Esophagus mucosa (tissue), 1 donor: ENCODE data around the gene NPAS2. TPM values are rescaled to one million over a fixed set of nuclear protein-coding genes. Genes with fewer than 3 reads are reported as not detected.

ENCODE experiments used
- ATAC-seq: fragments of 200-7000 bp; cut with Tn5 transposase; one replicate; pipeline ENCODE4 v1.9.1; 2020
- total RNA-seq: library from RNA; stranded (reverse); gene quantifications from one replicate; pipeline ENCODE4 v1.2.4, GENCODE V29; 2023
- donor health status: DM: yes; HTN: yes; CAD: no.

Gene NPAS2
- total RNA-seq, 1 donor from 2014 or later: 63.6 TPM

DNA sequence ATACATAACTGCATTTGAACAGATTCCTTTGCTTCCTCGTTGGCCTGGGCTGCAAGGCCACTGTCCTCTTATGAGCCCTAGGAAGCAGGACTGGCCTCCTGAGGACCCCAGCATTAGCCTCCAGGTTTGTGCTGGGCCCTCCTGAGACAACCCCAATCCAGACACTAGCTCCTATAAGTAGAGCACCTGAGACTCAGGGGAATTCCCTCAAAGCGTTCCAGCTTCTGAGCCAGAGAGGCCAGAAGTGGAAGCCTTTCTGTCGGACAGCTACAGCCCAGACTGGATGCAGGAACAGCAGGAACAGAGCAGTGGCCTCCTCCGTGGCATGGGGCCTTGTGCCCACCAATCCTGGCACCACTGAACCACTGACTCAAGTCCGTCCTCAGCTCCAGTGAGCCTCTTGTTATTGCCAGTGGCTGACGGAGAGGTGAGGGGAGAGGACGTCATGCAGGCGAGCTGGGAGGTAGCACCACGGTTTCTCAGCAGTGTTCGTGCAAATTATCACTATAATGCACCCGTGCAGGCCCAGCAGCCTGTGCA, 67.2 kb downstream of the NPAS2 start:
- no peak for ATAC-seq

DNA sequence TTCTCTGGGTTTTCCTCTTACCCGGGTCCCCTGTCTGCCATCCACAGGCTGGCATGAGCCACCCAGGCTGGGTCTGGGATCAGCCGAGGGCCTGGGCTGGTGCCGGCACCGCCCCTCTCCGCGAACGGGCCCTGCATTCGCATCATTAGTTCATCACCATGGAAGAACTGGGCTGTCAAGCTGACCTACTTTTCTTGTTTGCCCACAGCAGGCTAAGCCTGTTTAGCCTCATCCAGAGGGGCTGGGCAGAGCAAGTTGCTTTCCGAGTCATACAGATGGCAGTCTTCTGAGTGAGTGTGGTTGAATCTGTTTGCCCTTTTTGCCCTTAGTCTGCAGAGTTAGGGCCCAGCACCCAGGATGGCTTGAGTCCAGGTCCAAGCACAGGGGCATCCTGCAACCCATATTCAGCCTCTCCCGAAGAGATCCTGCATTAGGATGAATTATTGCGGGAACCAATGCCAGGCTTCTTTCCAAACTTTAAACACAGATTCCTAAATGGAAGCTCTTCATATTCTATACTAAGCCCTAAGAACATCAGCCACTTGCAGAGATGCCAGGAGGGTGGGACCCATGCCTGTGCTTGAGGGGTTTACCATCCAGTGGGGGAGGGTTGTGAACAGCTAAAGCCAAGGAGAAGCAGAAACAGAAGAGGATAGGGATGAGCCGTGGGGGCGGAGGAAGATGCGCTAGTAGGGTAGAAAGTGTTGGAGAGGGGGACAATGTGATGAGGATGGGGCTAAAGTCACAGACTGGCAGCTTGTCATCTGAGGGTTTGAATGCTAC, 68.0 kb downstream of the NPAS2 start:
- ATAC-seq: peak; percentile 80

DNA sequence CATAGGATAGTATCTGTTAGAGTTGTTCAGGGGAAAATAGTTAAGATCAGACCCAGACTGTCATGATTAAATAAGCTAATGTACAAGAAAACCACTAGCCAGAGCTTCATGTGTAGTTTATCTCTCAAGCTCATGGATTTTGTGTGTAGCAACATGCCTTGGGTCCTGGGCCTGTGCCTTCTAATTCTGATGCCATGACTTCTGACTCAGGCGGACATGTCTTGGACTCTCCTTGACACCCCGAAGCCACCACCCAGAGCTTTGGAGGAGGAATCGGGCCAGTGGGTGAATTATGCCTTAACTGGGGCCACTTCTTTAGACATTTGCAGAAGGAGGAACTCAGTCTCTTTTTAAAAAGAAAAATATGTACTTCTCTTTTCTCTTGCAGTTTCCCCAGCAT, 68.7 kb downstream of the NPAS2 start:
- ATAC-seq: peak; percentile 68

DNA sequence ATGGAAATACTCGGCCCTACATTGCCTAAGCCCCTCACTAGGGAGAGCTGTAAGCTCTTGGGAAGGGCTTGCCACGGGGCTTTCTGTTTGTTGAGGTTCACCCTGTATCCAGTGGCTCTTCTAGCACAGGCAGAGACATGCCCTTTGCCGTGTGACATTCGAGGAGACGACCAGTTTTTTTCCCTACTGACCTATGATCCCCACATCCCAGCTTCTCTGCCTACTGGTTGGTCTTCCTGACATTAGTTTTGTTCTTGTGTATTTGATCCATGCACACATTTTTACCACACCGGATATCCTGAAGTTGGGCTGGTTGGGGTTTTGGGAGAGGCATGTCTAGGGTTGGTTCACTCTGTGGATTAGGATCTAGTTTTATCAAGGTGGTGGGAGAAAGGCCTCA, 69.3 kb downstream of the NPAS2 start:
- no peak for ATAC-seq

DNA sequence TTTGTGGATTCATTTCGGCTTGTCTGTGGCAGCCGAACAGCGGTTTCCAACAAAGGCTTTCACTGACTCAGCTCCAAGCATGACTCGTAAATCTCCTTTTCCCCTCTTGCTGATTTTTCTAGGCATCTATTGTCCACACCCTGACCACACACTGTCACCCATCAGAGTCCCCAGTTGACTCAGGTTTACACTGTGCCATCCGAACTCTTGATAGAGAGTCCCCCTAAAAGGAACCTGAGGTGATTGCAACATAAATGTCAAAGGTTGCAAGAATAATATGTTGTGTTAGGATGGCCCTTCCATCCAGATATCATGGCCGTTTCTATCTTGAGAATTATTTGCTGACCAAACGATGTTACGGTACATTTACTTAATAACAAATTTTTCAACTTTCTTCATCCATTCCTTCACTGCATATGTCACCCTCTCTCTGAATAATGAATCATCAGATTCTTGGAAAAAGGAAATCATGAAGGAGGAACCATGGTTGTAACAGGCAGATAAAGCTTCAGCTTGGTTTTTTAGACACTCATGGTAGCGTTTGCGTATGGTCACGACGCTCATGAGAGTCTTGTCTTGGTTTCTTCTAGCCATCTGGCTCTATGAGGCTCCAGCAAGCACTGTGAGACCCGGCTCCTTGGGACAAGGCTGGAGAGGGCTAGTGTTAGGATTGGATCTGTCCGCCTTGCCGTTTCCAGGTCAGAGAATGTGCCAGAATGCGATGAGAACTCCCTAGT, 72.1 kb downstream of the NPAS2 start:
- no peak for ATAC-seq

DNA sequence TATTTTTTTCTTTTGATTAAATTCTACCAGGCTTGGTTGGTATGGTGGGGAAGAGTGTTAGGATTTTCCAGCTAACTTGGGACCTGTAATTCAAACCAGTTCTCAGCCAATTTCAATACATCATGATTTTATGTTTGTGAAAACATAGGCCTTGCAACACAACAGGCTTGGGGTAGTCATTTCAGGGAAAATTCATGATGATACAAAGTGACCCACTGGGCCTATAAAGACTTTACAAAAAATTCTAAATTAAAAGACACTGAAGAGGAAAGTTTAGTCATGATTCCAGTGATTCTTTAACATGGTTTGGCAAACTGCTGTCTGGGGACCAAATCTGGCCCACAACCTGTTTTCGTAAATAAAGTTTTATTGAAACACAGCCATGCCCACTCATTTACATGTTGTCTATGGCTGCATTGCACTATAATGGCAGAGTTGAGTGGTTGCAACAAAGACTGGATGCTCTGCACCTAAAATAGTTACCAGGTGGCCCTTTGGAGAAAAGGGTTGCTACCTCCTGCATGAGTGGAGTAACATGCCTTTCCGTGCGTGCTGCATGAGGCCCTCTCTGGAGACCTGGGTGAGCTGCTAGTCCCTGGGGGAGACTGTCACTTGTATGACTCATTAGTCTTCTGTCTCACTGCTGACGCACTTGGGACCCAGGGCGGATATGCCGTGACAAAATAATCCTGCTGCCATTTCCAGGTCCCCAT, 73.6 kb downstream of the NPAS2 start:
- ATAC-seq: peak; percentile 57

GRCh38 chr2:100894105-100894795, 74.3 kb downstream of the NPAS2 start:
- no peak for ATAC-seq

DNA sequence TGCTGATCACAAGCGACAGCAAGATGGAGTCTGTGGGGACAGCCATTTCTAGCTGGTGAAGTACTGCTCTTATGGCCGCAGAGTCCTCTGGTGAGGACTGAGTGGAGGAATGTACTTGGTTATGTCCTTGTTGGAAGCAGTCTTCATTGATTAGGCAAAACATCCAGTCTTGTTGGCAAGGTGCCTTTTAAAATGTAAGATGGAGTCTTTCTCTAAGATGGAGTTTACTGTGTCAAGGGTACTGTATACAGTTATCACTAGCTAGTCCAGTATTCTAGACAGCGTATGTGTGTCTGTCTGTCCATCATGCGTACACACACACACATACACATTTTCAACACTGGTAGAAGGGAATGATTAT, 74.8 kb downstream of the NPAS2 start:
- ATAC-seq: no peak

DNA sequence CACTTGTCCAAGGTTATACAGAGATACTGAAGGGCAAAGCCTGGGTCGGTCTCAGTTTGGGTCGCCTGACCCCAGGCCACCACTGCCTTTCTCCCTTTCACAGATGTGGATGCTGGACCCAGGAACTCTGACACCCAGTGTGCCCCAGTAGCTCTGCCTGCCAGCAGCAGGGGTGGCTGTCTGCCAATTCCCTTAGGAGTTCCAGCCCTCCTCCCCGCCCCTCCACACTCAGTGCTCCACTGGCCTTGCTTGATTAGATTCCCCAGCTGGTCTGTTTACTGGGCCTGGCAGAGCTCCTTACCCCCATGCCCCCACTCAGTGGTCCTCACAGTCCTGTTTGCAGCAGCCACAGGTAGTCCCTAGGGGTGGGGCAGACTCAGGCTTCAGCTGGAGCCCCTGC, 75.5 kb downstream of the NPAS2 start:
- ATAC-seq: peak; percentile 16

GRCh38 chr2:100895934-100896685, 76.2 kb downstream of the NPAS2 start:
- ATAC-seq: peak; percentile 6

- no peak for ATAC-seq
Observed at GRCh38 chr2:100898035-100898665, 78.2 kb downstream of the NPAS2 start.

DNA sequence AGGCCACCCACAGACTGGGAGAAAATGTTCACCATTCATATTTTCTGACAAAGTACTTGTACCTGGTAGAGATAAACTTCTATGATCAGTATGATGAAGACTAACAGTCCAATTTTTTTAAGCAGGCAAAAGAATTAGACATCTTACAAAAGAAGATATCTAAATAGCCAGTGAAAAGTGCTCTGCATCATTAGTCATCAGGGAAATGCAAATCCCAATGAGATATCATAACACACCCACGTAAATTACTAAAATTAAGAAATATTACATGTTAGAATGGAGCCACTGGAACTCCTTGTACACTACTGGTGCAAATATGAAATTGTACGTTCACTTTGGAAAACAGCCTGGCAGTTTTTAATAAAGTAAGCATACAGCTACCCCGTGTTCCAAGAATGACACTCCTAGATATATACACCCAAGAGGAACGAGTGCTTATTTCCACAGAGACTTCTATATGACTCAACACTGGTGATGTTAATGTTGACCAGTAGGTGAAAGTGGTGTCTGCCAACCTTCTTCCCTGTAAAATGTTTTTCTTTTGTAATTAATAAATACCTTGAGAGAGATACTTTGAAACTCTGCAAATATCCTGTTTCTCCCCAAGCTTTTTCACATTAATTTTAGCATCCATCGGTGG, 80.3 kb downstream of the NPAS2 start:
- peak; percentile 56 for ATAC-seq

DNA sequence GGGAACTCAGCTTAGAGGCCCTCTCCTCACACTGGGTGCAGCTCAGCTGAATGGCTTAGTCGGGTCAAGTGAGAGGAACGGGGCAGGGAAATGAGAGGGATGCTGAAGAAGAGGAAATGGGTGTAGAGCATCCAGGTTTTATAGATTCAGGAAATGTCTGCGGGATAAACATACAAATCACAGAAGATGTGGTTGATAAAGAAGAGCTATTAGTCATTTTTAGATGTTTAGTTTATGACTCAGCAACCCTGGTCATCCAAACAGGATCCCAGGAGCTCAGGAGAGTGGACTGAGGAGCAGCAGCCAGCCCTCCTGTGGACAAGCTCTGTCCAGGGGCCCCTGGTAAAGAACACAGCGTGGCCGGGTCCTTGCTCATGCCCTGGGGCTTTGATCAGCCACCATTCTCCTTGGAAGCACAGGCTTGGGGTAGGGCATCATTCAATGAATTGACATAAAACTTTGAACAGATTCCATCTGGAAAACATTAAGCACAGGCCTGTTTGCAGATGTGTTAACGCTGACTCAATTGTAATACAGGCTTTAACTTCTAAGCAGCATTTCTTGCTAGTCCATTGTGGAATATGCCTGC, 83.0 kb downstream of the NPAS2 start:
- peak; percentile 55 for ATAC-seq

DNA sequence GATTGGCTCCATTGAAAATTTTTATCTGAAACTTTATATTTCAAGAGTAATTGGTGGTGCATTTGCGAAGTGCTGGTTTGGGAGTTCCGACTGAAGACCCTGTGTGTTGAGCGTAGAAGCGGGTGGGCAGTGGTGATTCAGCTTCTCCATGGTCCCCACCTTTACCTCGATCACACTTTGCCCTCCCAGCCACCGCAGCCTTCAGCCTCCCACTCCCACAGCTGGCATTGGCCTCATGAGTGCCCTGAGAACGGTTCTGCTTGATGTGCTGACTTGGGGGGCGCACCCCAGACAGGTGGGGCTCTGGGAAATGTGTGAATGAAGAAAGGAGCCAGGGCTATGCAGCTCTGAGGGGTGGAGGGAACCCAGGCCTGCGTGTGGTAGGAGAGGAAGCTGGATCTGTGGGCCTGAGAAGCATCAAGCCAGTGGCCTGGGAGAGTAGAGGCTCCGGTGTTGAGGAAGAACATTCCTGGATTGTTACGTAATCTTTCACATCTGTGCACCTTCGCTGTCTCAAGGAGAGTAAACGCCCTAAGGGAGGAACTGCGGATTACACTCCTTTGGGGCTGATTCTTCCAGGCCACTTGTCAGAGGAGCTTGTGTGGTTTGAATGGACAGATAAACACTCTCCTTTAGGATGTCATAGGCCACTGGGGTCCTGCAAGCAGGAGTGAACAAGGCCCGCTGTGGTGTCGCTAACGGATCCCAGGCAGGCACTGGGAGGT, 83.8 kb downstream of the NPAS2 start:
- ATAC-seq: peak; percentile 57

DNA sequence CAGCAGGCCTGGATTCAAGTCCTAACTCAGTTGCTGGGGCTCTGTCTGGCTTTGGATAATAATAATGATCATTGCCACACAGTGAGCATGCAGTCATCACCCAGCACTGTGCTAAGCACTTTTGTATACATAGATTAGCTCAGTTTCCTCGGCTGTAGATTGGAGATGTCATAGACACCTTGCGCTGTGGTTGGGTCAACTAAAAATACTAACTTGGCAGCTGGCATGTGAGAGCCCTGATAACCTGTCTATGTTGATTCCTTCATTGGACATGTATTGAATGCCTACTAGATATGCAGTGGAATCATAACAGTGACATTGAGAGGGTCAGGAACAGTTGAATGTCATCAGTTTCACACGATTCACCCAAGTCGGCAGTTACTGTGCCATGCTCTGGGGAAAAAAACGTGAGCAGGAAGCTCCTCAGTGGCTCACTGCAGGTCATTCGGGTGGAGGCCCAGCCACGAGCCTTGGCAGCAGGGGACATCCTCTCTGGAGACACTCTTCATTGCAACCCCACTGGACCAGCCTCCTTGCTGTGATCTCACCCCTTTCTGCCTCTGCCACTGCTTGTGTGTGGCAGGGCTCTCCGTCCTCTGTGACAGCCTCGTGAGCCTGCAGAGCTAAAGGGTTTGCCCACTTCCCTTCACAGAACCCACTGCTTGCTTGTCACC, 85.3 kb downstream of the NPAS2 start:
- no peak for ATAC-seq

DNA sequence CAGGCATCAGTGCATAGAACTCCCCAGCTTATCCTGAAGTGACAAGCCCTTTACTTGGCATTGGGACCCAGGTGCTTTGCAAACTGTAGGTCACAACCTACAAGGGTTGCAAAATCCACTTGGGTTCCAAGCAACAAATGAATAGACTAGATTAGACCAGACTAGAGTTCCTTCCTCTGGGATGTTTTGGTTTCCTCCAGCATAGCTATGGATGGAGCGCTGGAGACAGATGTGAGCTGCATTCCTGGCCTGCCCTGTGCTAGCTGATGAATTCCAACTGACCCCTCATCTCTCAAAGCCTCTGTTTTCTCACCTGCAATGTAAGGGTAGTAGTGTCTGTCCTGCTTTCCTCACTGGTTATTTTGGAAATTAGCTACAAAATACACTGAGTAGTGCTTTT, 86.2 kb downstream of the NPAS2 start:
- ATAC-seq: no peak

DNA sequence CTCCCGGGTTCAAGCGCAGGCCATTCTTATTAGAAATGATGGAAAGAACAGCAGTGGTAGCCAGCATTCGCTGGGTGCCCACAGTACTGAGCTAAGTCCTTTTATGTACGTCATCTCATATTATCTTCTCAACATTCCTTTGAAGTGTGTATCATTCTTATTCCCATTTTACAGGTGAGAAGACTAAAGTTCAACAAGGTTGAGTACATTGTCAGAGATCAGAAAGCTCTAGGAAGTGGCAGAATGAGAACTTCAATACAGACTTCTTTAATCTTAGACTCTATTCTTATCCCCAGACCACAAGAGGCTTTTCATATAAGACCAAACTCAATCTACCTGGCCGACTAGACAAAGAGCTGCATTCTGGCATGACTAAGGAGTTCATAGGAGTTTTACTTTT, 86.7 kb downstream of the NPAS2 start:
- ATAC-seq: no peak

DNA sequence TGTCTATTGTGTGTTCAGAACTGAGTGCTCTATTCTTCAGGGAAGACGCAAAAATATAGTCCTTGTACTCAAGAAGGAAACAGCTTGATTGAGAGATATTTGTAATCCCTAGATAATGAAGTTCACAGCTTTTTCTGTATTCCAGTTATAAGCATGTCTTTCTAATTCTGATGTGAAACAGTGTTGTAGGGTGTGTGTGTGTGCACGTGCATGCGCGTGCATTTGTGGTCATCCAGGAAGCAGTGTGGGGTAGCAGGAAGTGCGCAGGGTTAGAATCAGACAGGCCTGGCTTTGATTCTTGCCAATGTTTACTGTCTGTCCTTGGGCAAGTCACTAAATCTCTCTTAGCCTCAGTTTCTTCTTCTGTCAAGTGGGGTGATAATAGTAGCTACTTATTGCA, 87.9 kb downstream of the NPAS2 start:
- ATAC-seq: no peak

- ATAC-seq: no peak
Observed at GRCh38 chr2:100909534-100910081, 89.7 kb downstream of the NPAS2 start.
